ENCODE data around the gene EXD3. TPM values are rescaled to one million over a fixed set of nuclear protein-coding genes. Genes with fewer than 3 reads are reported as not detected.

Gene EXD3
- total and polyA plus RNA-seq, 2 of the 4 experiments (the other 2 are of a cell fraction): 1.1 to 7.4 TPM

GRCh38 chr9:137464291-137464999, 41.5 kb upstream of the EXD3 start:
- BruUV-seq (replicated peaks): no TSS peak
- dilution Hi-C loops (cut with HindIII; ENCODE audit: low sequenced_read_pairs, unreplicated experiment) (no loop called here), intact Hi-C loops (cut with micrococcal nuclease) (no loop called here), in situ Hi-C loops (cut with MboI; ENCODE audit: low sequenced_read_pairs) (no loop called here)
- no peak overlapping the region for H2BK120ac ChIP-seq (ENCODE audit: low read depth, low read length)
- no peak overlapping the region for H3K14ac ChIP-seq (replicated peaks; ENCODE audit: low read depth, low read length)
- no peaks in the 10 kb centered on the region for H3K79me1 ChIP-seq (ENCODE audit: low read depth in 1 of 2, low read length in 2 of 2)
- H4K8ac ChIP-seq (ENCODE audit: low read depth in 2 of 2, low read length in 2 of 2): no peak overlapping the region
- no peak overlapping the region for H2AK5ac ChIP-seq (ENCODE audit: low read depth, low read length)
- no peak overlapping the region for H2AK9ac ChIP-seq (replicated peaks; ENCODE audit: low read depth, low read length, poor library complexity)
- TF ChIP-seq RCOR1 (IDR thresholded peaks at IDR 0.05; ENCODE audit: insufficient replicate concordance, low read length) (no peak), USF2 (IDR thresholded peaks at IDR 0.05; ENCODE audit: low read depth, low read length) (no peak), POLR2A (IDR thresholded peaks at IDR 0.05; ENCODE audit: low read depth, low read length) (no peak), CTCF (conservative IDR thresholded peaks at IDR 0.05; ENCODE audit: low read depth, low read length) (no peak), CHD1 (IDR thresholded peaks at IDR 0.05; ENCODE audit: low read depth, low read length) (no peak), MAFK (IDR thresholded peaks at IDR 0.05; ENCODE audit: low read depth, low read length) (no peak), MXI1 (IDR thresholded peaks at IDR 0.05; ENCODE audit: borderline replicate concordance, low read depth, low read length) (no peak), FOS (IDR thresholded peaks at IDR 0.05; ENCODE audit: low read depth, low read length) (no peak), MAZ (IDR thresholded peaks at IDR 0.05; ENCODE audit: borderline replicate concordance, low read depth, low read length) (no peak), RFX5 (IDR thresholded peaks at IDR 0.05; ENCODE audit: low read depth, low read length) (no peak), ELK1 (IDR thresholded peaks at IDR 0.05; ENCODE audit: borderline replicate concordance, low read depth, low read length) (no peak), RAD21 (IDR thresholded peaks at IDR 0.05; ENCODE audit: low read length) (no peak), BHLHE40 (IDR thresholded peaks at IDR 0.05; ENCODE audit: low read depth, low read length) (no peak), NFE2L2 (IDR thresholded peaks at IDR 0.05; ENCODE audit: low read depth, low read length) (no peak), SMC3 (IDR thresholded peaks at IDR 0.05; ENCODE audit: low read depth, low read length) (no peak), CEBPB (IDR thresholded peaks at IDR 0.05; ENCODE audit: low read depth, low read length) (no peak)
- no peak overlapping the region for H3K23ac ChIP-seq (ENCODE audit: low read depth, low read length)
- no peak overlapping the region for H3K4me2 ChIP-seq (ENCODE audit: low read depth, low read length)
- no peaks in the 10 kb centered on the region for H3K36me3 ChIP-seq (ENCODE audit: control insufficient read depth, insufficient read depth, low read length)
- 85% methylated on average over 15 of the region's 28 CpGs; no CpG with 5 or more reads in 1 of the 2 experiments for WGBS, 2 experiments (ENCODE audit: extremely low coverage in 2 of 2, insufficient read length in 1 of 2)
- H3K27ac ChIP-seq (ENCODE audit: insufficient read depth, low read length): no peak overlapping the region
- ATAC-seq (ENCODE audit: low read depth): no peak
- H2BK5ac ChIP-seq (ENCODE audit: low read depth, low read length, poor library complexity, severe bottlenecking): no peak overlapping the region
- no peak overlapping the region for H3K4ac ChIP-seq (ENCODE audit: low read depth, low read length)
- H3K27me3 ChIP-seq (ENCODE audit: control insufficient read depth, insufficient read depth, low read length): peaks cover 9% of the 10 kb centered on the region
- H3K9me1 ChIP-seq (ENCODE audit: insufficient read depth, low read length): no peaks in the 10 kb centered on the region
- H4K91ac ChIP-seq (ENCODE audit: insufficient read depth, low read depth, low read length): no peak overlapping the region
- DNase-seq: no peak
- H3K56ac ChIP-seq (ENCODE audit: extremely low read depth, insufficient read depth, low read length): no peak overlapping the region
- no peak overlapping the region for H2AFZ ChIP-seq (replicated peaks; ENCODE audit: low read length, poor library complexity)
- H2BK20ac ChIP-seq (ENCODE audit: low read depth, low read length): no peak overlapping the region
- H3K9ac ChIP-seq (ENCODE audit: low read depth, low read length): no peak overlapping the region
- H4K5ac ChIP-seq (ENCODE audit: low read depth, low read length): no peak overlapping the region
- no peak overlapping the region for H2BK15ac ChIP-seq (ENCODE audit: low read depth, low read length)
- peaks cover 3% of the 10 kb centered on the region for H3K4me1 ChIP-seq (ENCODE audit: control insufficient read depth, insufficient read depth, low read length)
- no peak overlapping the region for H3K18ac ChIP-seq (ENCODE audit: low read depth, low read length)
- no peak overlapping the region for H3K4me3 ChIP-seq (ENCODE audit: insufficient read depth, low read depth, low read length)
- H4K20me1 ChIP-seq (ENCODE audit: insufficient read depth, low read length): no peaks in the 10 kb centered on the region
- CTCF ChIA-PET: interaction anchor here (0.6 kb wide), 1 partner anchor 180 kb away, joined by 3 read pairs; no protein-coding TSS in a partner anchor
- POLR2A ChIA-PET (ENCODE audit: unreplicated experiment): no interaction called here
- no peaks in the 10 kb centered on the region for H3K9me3 ChIP-seq (ENCODE audit: control insufficient read depth, insufficient read depth, low read length)

Measured in IMR-90 (cell line).